HG02885 (cell line): ENCODE data around the gene THSD4.
A peak's percentile ranks its signal among the peaks of the same experiment; 100 is the strongest.

Experiments
- ATAC-seq: cut with Tn5 transposase; IDR thresholded peaks from one replicate; pipeline ENCODE4 v1.9.1; 2021; ENCODE audit warnings: mild to moderate bottlenecking; ENCODE audit not compliant: unreplicated experiment, poor library complexity

Gene THSD4

GRCh38 chr15:71096676-71097075, 18.6 kb upstream of the THSD4 start:
- ATAC-seq = no peak

GRCh38 chr15:71097890-71098289, 17.4 kb upstream of the THSD4 start:
- ATAC-seq = no peak

GRCh38 chr15:71098920-71099319, 16.4 kb upstream of the THSD4 start:
- ATAC-seq = no peak

- ATAC-seq = peak; percentile 48
Observed at GRCh38 chr15:71103102-71103676, 12.1 kb upstream of the THSD4 start.

GRCh38 chr15:71104636-71105035, 10.6 kb upstream of the THSD4 start:
- ATAC-seq = no peak

- no peak for ATAC-seq
Observed at GRCh38 chr15:71105444-71105843, 9.8 kb upstream of the THSD4 start.

GRCh38 chr15:71106802-71107500, 8.3 kb upstream of the THSD4 start:
- ATAC-seq = no peak

GRCh38 chr15:71107501-71107815, 7.8 kb upstream of the THSD4 start:
- no peak for ATAC-seq

- ATAC-seq = no peak
Observed at GRCh38 chr15:71109130-71109529, 6.1 kb upstream of the THSD4 start.

- no peak for ATAC-seq
Observed at GRCh38 chr15:71109905-71110304, 5.4 kb upstream of the THSD4 start.

GRCh38 chr15:71110405-71111180, 4.7 kb upstream of the THSD4 start:
- ATAC-seq = no peak

- no peak for ATAC-seq
Observed at GRCh38 chr15:71111181-71111565, 4.1 kb upstream of the THSD4 start.

- ATAC-seq = no peak
Observed at GRCh38 chr15:71111950-71112349, 3.3 kb upstream of the THSD4 start.

- ATAC-seq = no peak
Observed at GRCh38 chr15:71112429-71112828, 2.8 kb upstream of the THSD4 start.

- ATAC-seq = no peak
Observed at GRCh38 chr15:71114066-71114680, 1.1 kb upstream of the THSD4 start.

- ATAC-seq = peak; percentile 54
Observed at GRCh38 chr15:71115567-71116351, 488 bp downstream of the THSD4 start.

GRCh38 chr15:71116366-71116765, 1.1 kb downstream of the THSD4 start:
- ATAC-seq = no peak

- ATAC-seq = no peak
Observed at GRCh38 chr15:71116942-71117341, 1.7 kb downstream of the THSD4 start.

GRCh38 chr15:71117714-71118305, 2.5 kb downstream of the THSD4 start:
- ATAC-seq = no peak

GRCh38 chr15:71118345-71118744, 3.1 kb downstream of the THSD4 start:
- no peak for ATAC-seq
